DMS79 treated with DMSO at 0.1 percent for 48 hours (cell line): ENCODE results near the gene EFCAB12.
"Not testable (repeated sequence)": the region's sequence is repeated elsewhere in the genome, so short reads cannot be mapped to it uniquely, and the experiment has no call there.

Experiments used
- DNase-seq: peaks from one replicate; lab custom pipeline; 2025; lab: John Stamatoyannopoulos, UW

Gene EFCAB12

DNA sequence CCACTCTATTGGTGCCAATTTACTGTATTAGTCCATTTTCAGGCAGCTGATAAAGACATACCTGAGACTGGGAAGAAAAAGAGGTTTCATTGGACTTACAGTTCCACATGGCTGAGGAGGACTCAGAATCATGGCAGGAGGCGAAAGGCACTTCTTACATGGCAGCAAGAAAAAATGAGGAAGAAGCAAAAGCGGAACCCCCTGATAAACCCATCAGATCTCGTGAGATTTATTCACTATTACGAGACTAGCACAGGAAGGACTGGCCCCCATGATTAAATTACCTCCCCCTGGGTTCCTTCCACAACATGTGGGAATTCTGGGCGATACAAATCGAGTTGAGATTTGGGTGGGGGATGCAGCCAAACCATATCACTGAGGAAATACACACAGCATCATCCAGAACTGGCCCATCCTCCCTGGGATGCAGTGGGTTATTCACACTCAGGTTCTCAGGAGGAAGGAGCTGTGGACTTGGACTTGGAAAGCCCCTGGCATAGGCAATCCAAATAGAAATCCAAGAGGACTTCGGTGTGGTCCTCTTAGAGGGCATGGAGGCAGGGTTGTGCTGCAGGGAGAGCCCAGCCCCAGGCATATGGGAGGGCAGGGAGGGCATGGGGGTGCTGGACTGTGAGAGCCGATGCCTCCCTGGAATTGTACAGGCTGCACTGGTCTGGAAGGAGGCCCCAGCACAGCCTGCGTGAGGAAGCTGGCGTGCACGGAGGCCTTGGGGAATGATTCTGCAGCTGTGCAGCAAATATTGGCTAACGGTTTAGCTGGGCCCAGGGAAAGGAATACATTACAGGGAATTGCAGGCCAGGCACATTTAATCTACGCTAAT is 62.9 kb downstream of the EFCAB12 start:
- no peak for DNase-seq

- DNase-seq, result not testable (repeated sequence)
Measured at GRCh38 chr3:129364811-129365210, 63.6 kb downstream of the EFCAB12 start.

GRCh38 chr3:129363356-129363755 is 65.1 kb downstream of the EFCAB12 start:
- not testable (repeated sequence) for DNase-seq

DNA sequence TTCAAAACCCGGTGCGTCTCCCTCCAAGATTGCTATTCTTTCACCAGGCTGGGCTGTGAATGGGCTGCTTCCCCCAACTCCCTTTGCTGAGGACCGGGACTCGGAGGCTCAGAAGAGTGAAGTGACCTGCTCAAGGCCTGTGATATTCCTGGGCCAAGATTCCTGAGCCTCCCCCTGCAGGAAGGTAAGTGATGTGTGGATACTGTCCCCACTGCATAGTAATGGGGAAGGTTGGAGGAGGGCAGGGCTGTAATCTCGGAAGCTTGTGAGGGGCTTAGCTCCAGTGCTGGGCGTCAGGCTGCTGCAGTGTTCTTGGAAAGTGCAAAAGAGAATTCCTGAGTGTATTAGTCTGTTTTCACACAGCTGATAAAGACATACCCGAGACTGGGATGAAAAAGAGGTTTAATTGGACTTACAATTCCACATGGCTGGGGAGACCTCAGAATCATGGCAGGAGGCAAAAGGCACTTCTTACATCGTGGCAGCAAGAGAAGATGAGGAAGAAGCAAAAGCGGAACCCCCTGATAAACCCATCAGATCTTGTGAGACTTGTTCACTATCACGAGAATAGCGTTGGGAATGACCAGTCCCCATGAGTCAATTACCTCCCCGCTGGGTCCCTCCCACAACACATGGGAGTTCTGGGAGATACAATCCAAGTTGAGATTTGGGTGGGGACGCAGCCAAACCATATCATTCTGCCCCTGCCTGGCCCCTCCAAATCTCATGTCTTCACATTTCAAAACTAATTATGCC is 67.6 kb downstream of the EFCAB12 start:
- DNase-seq, result no peak

- DNase-seq, result no peak
Measured at GRCh38 chr3:129360171-129360611, 68.2 kb downstream of the EFCAB12 start.

GRCh38 chr3:129358772-129359371 is 69.6 kb downstream of the EFCAB12 start:
- DNase-seq, result no peak

DNA sequence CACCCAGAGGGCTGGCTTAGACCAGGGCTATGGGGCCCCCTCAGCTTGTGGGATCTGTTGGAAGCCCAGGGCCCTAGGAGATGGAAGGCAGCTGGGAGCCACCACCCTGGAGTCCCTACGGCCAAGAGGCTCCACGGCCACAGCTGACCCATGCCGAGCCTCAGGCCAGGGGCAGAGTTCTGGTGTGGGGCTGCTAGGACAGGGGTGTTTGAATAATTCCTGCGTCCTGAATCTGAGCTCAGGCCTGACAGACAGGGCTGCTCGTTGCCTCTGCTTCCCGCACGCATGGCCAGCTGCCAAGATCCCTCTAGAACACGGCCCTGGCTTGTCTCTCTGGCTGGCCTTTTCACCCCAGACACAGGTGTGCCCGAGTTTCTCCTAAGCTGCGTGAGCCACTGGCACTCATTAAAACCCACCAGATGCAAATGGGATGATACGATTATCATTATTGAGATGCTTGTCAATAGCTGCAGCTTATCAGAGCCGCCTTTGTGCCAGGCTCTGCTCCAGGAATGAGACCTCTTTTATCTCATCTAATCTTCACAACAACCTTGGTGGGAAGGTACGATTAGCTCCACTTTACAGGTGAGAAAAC is 70.2 kb downstream of the EFCAB12 start:
- no peak for DNase-seq

DNA sequence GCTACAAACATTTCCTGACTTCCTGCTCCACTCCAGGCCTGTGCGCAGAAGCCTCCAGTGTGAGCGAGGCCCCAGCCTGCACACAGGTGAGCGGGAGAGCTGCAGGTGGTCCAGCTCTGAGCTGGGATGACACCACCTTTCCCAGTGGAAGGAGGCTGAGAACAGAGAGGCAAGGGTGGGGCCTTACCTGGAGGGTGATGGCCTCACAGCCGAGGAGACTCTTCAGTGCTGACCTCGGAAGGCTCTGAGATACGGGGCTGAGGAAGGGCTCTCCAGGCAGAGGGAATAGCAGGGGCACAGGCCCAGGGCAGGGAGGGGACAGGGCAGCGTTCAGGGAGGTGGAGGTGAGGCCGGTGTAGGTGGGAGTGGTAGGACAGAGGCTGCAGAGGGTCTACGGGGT is 70.8 kb downstream of the EFCAB12 start:
- DNase-seq, result no peak

DNA sequence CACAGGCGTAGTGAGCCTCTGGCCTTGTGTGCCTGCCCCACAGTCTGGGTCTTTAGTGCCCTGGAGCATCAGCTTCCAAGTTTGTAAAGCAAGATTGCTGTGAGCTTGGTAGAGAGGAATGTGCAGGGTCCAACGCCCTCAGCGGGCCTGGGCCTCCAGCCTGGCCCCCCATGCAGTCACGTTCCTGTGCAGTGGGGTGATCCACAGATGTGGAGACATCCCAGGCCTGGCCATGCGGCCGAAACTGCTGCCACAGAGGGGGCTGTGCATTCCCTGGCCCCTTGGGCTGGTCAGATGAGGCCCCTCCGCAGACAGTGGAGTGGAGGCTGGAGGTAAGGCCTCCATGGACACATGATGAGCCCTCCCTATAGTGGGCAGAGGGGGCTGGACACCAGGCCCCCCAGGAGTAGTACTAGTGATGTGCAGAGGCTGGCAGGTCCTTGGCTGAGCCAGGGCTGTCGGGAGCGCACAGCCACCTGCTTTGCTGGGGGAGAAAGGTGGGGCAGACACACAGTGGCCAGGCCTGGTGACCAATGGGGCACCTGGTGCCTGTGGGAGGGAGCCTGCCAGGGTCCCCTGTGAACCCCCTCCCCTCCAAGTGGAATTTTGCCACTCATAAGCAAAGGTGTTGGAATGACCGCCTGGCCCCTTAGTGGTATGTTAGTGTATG is 71.5 kb downstream of the EFCAB12 start:
- DNase-seq, result no peak

GRCh38 chr3:129353589-129353941 is 74.9 kb downstream of the EFCAB12 start:
- DNase-seq, result no peak

GRCh38 chr3:129352650-129353588 is 75.5 kb downstream of the EFCAB12 start:
- no peak for DNase-seq

GRCh38 chr3:129352045-129352444 is 76.4 kb downstream of the EFCAB12 start:
- no peak for DNase-seq
